ENCODE data around the gene ITLN2.
"Not testable (repeated sequence)": the region's sequence is repeated elsewhere in the genome, so short reads cannot be mapped to it uniquely, and the experiment has no call there.

The ITLN2 gene

DNA sequence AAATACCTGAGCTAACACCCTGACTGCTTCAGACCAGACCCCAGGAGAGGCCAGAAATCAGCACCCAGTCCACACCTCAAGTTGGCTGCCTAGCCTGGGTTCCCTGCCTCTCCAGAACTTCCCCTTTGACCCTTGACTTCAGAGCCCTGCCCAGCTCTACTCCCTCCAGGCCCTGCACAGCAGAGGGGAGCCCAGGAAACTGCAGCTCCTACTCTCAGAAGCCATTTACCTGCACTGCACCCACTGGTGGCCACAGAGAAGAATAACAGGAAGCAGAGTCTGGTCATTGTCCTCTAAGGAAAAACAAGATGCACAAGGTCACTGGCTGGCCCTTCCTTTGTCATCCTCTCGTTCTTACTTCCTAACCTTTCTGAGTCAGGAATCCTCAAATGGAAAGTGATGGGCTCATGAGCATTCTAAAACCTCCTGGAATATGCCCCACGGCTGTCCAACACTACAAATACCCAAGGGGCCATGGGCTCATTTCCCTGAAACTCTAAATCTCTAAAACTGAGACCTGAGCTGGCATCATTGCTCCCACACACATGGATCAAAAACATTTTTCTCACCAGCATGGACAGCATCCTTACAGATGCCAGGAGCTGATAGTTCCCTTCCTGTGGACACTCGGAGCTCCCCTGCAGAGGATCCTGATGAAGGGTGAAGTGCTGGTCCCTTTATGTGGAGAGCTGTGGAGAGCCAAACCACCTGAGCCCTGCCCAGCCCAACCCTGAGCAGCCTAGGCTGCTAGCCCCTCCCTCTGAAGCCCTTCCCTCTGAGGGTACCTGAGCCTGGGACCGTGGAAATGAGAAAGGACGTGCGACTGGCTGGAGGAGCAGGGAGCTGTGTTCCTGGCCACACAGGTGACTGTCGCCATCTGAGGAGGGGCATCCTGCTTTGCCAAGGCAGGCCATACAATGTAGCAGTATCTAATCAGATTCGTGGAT is at the start of gene ITLN2:
Gene ITLN2, minus strand, starts transcription at position 652 of the 947 bp plus-strand sequence. Its CDS starts 68 bp downstream, at position 584.
- H3K9ac ChIP-seq (ENCODE audit: low read depth, low read length) = no peak within 1 kb of the TSS
- H3K9me3 ChIP-seq (ENCODE audit: control insufficient read depth, insufficient read depth, low read length) = no peaks in the 10 kb centered on the region
- peaks cover 13% of the 10 kb centered on the region for H3K4me1 ChIP-seq (ENCODE audit: control insufficient read depth, insufficient read depth, low read length)
- no peaks in the 10 kb centered on the region for H3K36me3 ChIP-seq (ENCODE audit: control insufficient read depth, insufficient read depth, low read length)
- no peaks in the 10 kb centered on the region for H3K27me3 ChIP-seq (ENCODE audit: control insufficient read depth, insufficient read depth, low read length)
- H3K27ac ChIP-seq (ENCODE audit: low read depth, low read length) = peak within 1 kb of the TSS; percentile 16
- H3K4me3 ChIP-seq (ENCODE audit: low read depth, low read length) = no peak within 1 kb of the TSS

DNA sequence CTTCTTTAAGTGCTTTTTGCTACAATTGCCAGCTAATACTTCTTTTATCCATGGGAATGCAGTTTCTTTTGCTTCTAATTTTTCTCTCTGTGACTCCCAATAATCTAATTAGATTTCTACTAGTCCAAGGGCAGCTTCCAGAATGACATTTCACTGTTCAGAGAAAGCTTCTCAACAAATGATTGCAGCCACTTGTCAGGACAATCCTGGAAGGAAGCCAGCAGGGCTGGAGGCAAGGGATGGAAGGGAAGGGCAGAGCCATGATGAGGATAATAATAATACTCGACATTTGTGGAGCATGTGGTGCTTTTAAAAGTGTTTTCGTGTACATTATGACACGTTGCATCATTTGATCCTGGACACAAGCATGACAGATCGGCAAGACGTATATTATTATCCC is 46.9 kb upstream of the ITLN2 start:
- Histone ChIP-seq H3K4me3 (ENCODE audit: low read depth, low read length) (no peak overlapping the region), H3K4me1 (ENCODE audit: control insufficient read depth, insufficient read depth, low read length) (no peaks in the 10 kb centered on the region), H3K9ac (ENCODE audit: low read depth, low read length) (no peak overlapping the region), H3K27ac (ENCODE audit: low read depth, low read length) (no peak overlapping the region), H3K9me3 (ENCODE audit: control insufficient read depth, insufficient read depth, low read length) (no peaks in the 10 kb centered on the region), H3K36me3 (ENCODE audit: control insufficient read depth, insufficient read depth, low read length) (peaks cover 57% of the 10 kb centered on the region), H3K27me3 (ENCODE audit: control insufficient read depth, insufficient read depth, low read length) (no peaks in the 10 kb centered on the region)

DNA sequence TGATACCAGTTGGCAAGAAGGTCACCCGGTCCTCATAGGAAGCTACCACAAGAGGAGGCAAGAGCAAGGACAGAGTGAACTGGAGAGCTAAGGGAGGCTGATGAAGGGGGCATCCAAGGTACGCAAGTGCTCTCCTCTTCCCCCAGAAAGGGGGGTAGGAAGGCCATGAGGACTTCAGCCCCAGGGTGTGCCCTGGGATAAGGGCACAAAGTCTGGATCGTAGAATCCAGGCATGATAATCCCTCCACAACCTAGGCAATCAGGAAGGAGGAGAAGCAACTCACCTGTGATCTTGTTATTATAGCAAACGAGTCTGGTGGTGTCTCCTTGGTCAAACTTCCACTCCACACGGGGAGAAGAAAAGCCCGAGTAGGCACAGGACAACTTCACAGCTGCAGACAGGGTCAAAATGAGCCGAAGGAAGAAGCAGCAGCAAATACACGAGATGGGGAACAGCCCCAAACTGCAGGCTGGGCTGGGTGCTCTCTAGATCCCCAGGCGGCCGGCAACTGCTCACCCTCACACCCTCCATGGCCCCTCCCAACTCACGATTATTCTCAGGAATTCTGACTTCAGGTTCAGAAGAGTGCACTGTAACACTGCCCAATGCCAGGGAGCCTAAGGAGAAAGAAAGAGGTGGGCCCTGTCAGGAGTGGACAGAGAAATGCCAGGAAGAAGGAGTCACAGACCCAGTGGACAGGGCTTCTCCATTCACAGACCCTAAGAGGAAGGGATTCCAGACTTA is 46.3 kb upstream of the ITLN2 start:
- H3K9me3 ChIP-seq (ENCODE audit: control insufficient read depth, insufficient read depth, low read length) = no peaks in the 10 kb centered on the region
- no peak overlapping the region for H3K4me3 ChIP-seq (ENCODE audit: low read depth, low read length)
- no peaks in the 10 kb centered on the region for H3K4me1 ChIP-seq (ENCODE audit: control insufficient read depth, insufficient read depth, low read length)
- no peak overlapping the region for H3K9ac ChIP-seq (ENCODE audit: low read depth, low read length)
- no peak overlapping the region for H3K27ac ChIP-seq (ENCODE audit: low read depth, low read length)
- no peaks in the 10 kb centered on the region for H3K27me3 ChIP-seq (ENCODE audit: control insufficient read depth, insufficient read depth, low read length)
- peaks cover 62% of the 10 kb centered on the region for H3K36me3 ChIP-seq (ENCODE audit: control insufficient read depth, insufficient read depth, low read length)

DNA sequence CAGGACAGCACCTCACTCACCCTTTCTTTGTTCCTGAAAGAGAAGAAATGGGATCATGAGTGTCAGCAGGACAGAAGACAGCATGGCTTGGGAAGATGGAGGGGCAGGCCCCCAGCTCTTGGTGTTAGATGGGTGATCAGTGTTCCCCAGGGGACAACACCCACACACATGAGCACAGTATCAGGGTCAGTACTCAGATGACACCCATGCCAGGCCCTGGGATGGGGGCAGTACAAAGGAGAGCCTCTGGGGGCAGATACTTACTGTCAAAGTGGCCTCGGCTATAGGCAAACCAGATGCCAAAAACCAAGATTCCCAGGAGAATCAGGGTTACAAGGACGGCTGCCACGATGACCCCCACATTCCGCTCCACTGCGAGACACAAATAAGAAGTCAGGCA is 44.8 kb upstream of the ITLN2 start:
- H3K27me3 ChIP-seq (ENCODE audit: control insufficient read depth, insufficient read depth, low read length) = no peaks in the 10 kb centered on the region
- no peak overlapping the region for H3K27ac ChIP-seq (ENCODE audit: low read depth, low read length)
- H3K9ac ChIP-seq (ENCODE audit: low read depth, low read length) = no peak overlapping the region
- H3K36me3 ChIP-seq (ENCODE audit: control insufficient read depth, insufficient read depth, low read length) = peaks cover 69% of the 10 kb centered on the region
- no peaks in the 10 kb centered on the region for H3K4me1 ChIP-seq (ENCODE audit: control insufficient read depth, insufficient read depth, low read length)
- H3K4me3 ChIP-seq (ENCODE audit: low read depth, low read length) = no peak overlapping the region
- no peaks in the 10 kb centered on the region for H3K9me3 ChIP-seq (ENCODE audit: control insufficient read depth, insufficient read depth, low read length)

DNA sequence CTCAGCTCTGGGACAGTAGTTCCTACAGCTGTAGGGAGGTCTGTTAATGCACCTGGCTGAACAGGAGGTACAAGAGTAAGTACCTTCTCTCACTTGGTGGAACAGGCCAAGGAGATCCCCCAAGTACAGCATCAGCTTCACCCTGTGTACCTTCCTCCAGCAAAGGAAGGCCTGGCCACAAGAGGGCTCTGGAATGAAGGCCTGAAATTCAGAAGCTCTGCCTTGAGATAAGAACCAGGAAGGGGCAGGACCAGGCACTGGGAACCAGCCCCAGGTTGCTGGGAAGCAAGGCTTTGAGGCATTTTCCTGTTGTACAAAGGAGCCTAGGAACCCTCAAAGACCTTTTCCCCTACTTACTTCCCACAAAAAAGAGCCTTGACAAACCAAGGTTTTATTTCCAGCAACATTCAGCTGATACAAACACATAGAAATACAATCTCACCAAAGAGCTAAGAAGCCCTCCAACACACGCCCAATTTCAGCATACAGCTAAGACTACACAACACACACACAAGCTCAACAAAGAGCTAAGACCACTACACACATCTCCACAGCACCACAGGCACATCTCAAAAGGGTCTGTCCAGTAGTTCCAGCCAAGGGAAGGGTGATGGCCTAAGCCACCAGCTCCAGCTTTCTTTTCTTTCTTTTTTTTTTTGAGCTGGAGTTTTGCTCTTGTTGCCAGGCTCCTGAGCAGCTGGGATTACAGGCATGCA is 42.9 kb upstream of the ITLN2 start:
- Histone ChIP-seq H3K9ac (ENCODE audit: low read depth, low read length) (no peak overlapping the region), H3K4me3 (ENCODE audit: low read depth, low read length) (no peak overlapping the region), H3K36me3 (ENCODE audit: control insufficient read depth, insufficient read depth, low read length) (peaks cover 69% of the 10 kb centered on the region), H3K27ac (ENCODE audit: low read depth, low read length) (no peak overlapping the region), H3K9me3 (ENCODE audit: control insufficient read depth, insufficient read depth, low read length) (no peaks in the 10 kb centered on the region), H3K27me3 (ENCODE audit: control insufficient read depth, insufficient read depth, low read length) (no peaks in the 10 kb centered on the region), H3K4me1 (ENCODE audit: control insufficient read depth, insufficient read depth, low read length) (no peaks in the 10 kb centered on the region)

DNA sequence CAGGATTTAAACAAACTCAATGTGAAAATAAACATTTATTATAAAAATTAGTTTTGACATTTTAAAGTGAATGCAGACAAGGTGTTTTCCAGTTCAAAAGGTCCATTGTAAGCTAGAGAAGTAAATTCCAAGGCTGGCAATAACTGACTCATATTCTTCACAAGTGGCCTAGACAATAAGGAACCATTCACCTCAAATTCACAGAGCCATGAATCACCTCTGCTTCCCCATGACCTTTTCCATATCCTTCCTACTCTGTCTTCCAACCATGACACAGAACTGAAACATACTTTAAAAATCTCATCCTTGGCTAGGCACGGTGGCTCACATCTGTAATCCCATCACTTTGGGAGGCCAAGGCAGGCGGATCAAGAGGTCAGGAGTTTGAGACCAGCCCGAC is 41.6 kb upstream of the ITLN2 start:
- H3K4me3 ChIP-seq (ENCODE audit: low read depth, low read length) = no peak overlapping the region
- no peaks in the 10 kb centered on the region for H3K4me1 ChIP-seq (ENCODE audit: control insufficient read depth, insufficient read depth, low read length)
- H3K36me3 ChIP-seq (ENCODE audit: control insufficient read depth, insufficient read depth, low read length) = peaks cover 58% of the 10 kb centered on the region
- H3K9me3 ChIP-seq (ENCODE audit: control insufficient read depth, insufficient read depth, low read length) = no peaks in the 10 kb centered on the region
- no peaks in the 10 kb centered on the region for H3K27me3 ChIP-seq (ENCODE audit: control insufficient read depth, insufficient read depth, low read length)
- no peak overlapping the region for H3K9ac ChIP-seq (ENCODE audit: low read depth, low read length)
- H3K27ac ChIP-seq (ENCODE audit: low read depth, low read length) = peak overlapping the region; percentile 42

DNA sequence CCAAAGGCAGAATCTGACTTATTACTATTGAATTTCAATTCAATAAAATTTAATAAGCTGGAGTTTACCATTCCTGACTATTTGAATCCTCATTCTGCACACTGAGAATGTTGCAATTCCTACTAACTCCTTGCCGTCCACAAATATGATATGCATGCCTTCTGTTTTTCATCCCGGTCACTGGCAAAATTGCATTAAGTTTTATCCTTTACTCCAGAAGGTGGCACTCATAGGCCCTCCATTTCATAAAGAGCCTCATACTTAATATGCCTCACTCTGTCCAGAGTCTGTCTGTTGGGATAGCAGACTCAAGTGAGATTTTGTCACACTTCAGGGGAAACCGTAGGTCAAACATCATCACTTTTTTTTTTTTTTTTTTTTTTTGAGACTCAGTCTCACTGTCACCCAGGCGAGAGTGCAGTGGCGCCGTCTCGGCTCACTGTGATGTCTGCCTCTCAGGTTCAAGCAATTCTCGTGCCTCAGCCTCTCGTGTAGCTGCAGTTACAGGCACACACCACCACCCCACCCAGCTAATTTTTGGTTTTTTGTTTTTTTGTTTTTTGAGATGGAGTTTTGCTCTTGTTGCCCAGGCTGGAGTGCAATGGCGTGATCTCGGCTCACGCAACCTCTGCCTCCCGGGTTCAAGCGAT is 39.1 kb upstream of the ITLN2 start:
- Histone ChIP-seq H3K9ac (ENCODE audit: low read depth, low read length) (no peak overlapping the region), H3K27me3 (ENCODE audit: control insufficient read depth, insufficient read depth, low read length) (no peaks in the 10 kb centered on the region), H3K9me3 (ENCODE audit: control insufficient read depth, insufficient read depth, low read length) (no peaks in the 10 kb centered on the region), H3K36me3 (ENCODE audit: control insufficient read depth, insufficient read depth, low read length) (peaks cover 33% of the 10 kb centered on the region), H3K4me1 (ENCODE audit: control insufficient read depth, insufficient read depth, low read length) (peaks cover 6% of the 10 kb centered on the region), H3K27ac (ENCODE audit: low read depth, low read length) (no peak overlapping the region), H3K4me3 (ENCODE audit: low read depth, low read length) (no peak overlapping the region)

DNA sequence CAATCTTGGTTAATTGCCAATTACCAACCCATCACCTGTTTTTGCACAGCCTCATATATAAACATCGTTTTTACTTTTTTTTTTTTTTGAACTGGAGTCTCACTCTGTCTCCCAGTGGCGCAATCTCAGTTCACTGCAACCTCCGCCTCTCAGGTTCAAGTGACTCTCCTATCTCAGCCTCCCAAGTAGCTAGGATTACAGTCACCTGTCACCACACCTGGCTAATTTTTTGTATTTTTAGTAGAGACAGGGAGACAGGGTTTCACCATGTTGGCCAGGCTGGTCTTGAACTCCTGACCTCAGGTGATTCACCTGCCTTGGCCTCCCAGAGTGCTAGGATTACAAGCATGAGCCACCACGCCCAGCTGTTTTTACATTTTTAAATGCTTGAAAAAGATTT is 37.4 kb upstream of the ITLN2 start:
- not testable (repeated sequence) for H3K27me3 ChIP-seq (ENCODE audit: control insufficient read depth, insufficient read depth, low read length); H3K9me3 ChIP-seq (ENCODE audit: control insufficient read depth, insufficient read depth, low read length); H3K4me3 ChIP-seq (ENCODE audit: low read depth, low read length); H3K27ac ChIP-seq (ENCODE audit: low read depth, low read length); H3K9ac ChIP-seq (ENCODE audit: low read depth, low read length)
- Histone ChIP-seq H3K36me3 (ENCODE audit: control insufficient read depth, insufficient read depth, low read length) (peaks cover 17% of the 10 kb centered on the region), H3K4me1 (ENCODE audit: control insufficient read depth, insufficient read depth, low read length) (peaks cover 21% of the 10 kb centered on the region)

DNA sequence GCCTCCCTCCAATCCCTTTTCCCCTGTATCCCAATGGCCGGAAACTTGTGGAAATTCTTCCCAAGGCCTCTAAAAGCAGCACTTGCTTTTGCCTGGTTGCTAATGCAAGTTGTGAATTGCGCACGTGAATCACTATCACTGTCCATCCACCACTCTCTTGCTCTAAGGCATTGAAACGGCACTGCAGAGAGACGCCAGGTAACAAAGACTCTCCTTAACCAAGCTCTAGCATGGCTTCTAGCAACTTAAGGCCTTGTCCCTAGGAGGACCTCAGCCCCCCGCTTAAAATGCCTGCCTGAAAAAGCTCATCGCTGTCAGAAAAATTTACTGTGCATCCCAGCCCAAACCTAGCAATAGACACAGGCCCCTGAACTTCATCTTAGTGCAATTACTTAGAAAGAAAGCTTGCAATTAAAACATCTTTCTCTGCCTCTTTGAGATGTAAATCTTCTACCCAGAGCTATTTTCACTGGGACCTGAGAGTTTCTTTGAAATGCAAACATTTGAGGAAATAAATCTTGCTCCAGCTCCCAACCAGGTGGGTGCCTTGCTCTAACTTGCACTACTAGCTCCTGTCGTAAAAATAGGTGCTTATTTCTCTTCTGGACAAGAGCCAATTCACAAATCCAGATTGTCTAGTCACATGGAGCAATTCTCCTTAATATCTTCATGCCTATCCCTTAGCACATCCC is 32.9 kb upstream of the ITLN2 start:
- Histone ChIP-seq H3K4me3 (ENCODE audit: low read depth, low read length) (peak overlapping the region; percentile 28; the same call in 1 of the 2 replicates), H3K9me3 (ENCODE audit: control insufficient read depth, insufficient read depth, low read length) (peaks cover 7% of the 10 kb centered on the region; the same call in 1 of the 2 replicates), H3K4me1 (ENCODE audit: control insufficient read depth, insufficient read depth, low read length) (peaks cover 43% of the 10 kb centered on the region), H3K9ac (ENCODE audit: low read depth, low read length) (0 out of 2 replicates have a peak overlapping the region, but pooled peaks have one; percentile 25), H3K27me3 (ENCODE audit: control insufficient read depth, insufficient read depth, low read length) (no peaks in the 10 kb centered on the region), H3K27ac (ENCODE audit: low read depth, low read length) (peak overlapping the region; percentile 79), H3K36me3 (ENCODE audit: control insufficient read depth, insufficient read depth, low read length) (no peaks in the 10 kb centered on the region)

DNA sequence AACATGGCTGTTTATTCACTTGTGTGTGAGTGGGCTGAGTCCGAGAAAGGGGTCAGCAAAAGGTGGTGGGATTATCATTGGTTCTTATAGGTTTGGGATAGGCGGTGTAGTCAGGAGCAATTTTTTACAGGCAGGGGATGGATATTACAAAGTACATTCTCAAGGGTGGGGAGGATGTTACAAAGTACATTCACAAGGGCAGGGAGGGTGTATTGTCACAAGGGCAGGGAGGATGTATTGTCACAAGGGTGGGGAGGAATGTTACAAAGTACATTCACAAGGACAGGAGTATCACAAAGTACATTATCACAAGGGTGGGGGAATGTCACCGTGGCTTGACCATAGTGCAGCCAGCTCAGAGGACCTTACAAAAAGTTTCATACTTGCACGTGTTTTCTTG is 31.1 kb upstream of the ITLN2 start:
- no peak overlapping the region for H3K4me3 ChIP-seq (ENCODE audit: low read depth, low read length)
- peaks cover 7% of the 10 kb centered on the region; the same call in 1 of the 2 replicates for H3K9me3 ChIP-seq (ENCODE audit: control insufficient read depth, insufficient read depth, low read length)
- no peak overlapping the region for H3K27ac ChIP-seq (ENCODE audit: low read depth, low read length)
- peaks cover 56% of the 10 kb centered on the region for H3K4me1 ChIP-seq (ENCODE audit: control insufficient read depth, insufficient read depth, low read length)
- no peaks in the 10 kb centered on the region for H3K36me3 ChIP-seq (ENCODE audit: control insufficient read depth, insufficient read depth, low read length)
- H3K27me3 ChIP-seq (ENCODE audit: control insufficient read depth, insufficient read depth, low read length) = no peaks in the 10 kb centered on the region
- H3K9ac ChIP-seq (ENCODE audit: low read depth, low read length) = no peak overlapping the region

All from HUES48 (cell line).